Neural cell (in vitro differentiated cells): ENCODE data around the gene GIPC2. TPM values are rescaled to one million over a fixed set of nuclear protein-coding genes. Genes with fewer than 3 reads are reported as not detected.

ENCODE experiments used
- H2AFZ ChIP-seq: fragments of 200-600, 300-800 bp; sonication (generic), shearing (Covaris generic); 2 replicates; pipeline ENCODE4 v1.6.0; 2014; ENCODE audit warnings: low read depth, mild to moderate bottlenecking, antibody characterized with exemption, low read length, moderate library complexity
- H3F3A ChIP-seq: fragments of 200-600 bp; shearing (Covaris generic); 2 replicates; pipeline ENCODE4 v1.6.1; 2016; ENCODE audit warnings: mild to moderate bottlenecking, moderate library complexity, mixed read lengths, antibody characterized with exemption, low read length; ENCODE audit not compliant: insufficient read depth, poor library complexity, severe bottlenecking
- H3K27ac ChIP-seq: fragments of 200-600, 300-800 bp; sonication (generic), shearing (Covaris generic); 2 replicates; pipeline ENCODE4 v1.5.1; 2014; ENCODE audit warnings: mild to moderate bottlenecking, low read length, moderate library complexity
- H3K27me3 ChIP-seq: fragments of 300-800, 200-600 bp; sonication (generic), shearing (Covaris generic); 2 replicates; pipeline ENCODE4 v1.6.0; 2014; ENCODE audit warnings: mild to moderate bottlenecking, low read depth, low read length, moderate library complexity; ENCODE audit not compliant: insufficient read depth
- H3K36me3 ChIP-seq: fragments of 300-800, 200-600 bp; sonication (generic), shearing (Covaris generic); 2 replicates; pipeline ENCODE4 v1.5.1; 2014; ENCODE audit warnings: mild to moderate bottlenecking, antibody characterized with exemption, low read length, moderate library complexity; ENCODE audit not compliant: insufficient read depth
- H3K4me2 ChIP-seq: fragments of 300-800, 200-600 bp; sonication (generic), shearing (Covaris generic); 2 replicates; pipeline ENCODE4 v1.6.0; 2014; ENCODE audit warnings: mild to moderate bottlenecking, low read length
- H3K4me3 ChIP-seq: fragments of 300-800, 200-600 bp; sonication (generic), shearing (Covaris generic); 2 replicates; pipeline ENCODE4 v1.5.1; 2014; ENCODE audit warnings: mild to moderate bottlenecking, low read length, moderate library complexity
- H3K79me2 ChIP-seq: fragments of 200-600 bp; shearing (Covaris generic); replicated peaks from 2 replicates; pipeline ENCODE4 v1.6.0; 2014; ENCODE audit warnings: mild to moderate bottlenecking, low read length, moderate library complexity; ENCODE audit not compliant: insufficient read depth
- H3K9ac ChIP-seq: fragments of 300-800, 200-600 bp; sonication (generic), shearing (Covaris generic); 2 replicates; pipeline ENCODE4 v1.6.1; 2016; ENCODE audit warnings: mild to moderate bottlenecking, low read length, mixed read lengths
- H3K9me2 ChIP-seq: fragments of 200-600 bp; shearing (Covaris generic); 2 replicates; pipeline ENCODE4 v1.6.1; 2016; ENCODE audit warnings: mild to moderate bottlenecking, low read length, mixed read lengths; ENCODE audit not compliant: insufficient read depth
- H3K9me3 ChIP-seq: fragments of 200-600, 300-800 bp; sonication (generic), shearing (Covaris generic); 2 replicates; pipeline ENCODE4 v1.6.1; 2016; ENCODE audit warnings: mild to moderate bottlenecking, mixed run types, low read length, moderate library complexity, mixed read lengths
- H4K20me1 ChIP-seq: fragments of 200-600 bp; shearing (Covaris generic); 2 replicates; pipeline ENCODE4 v1.6.1; 2016; ENCODE audit warnings: mild to moderate bottlenecking, mixed run types; ENCODE audit not compliant: insufficient read depth
- EP300 ChIP-seq: fragments of 450-650 bp; conservative IDR thresholded peaks from 2 replicates; pipeline ENCODE4 v1.6.1; 2014; ENCODE audit warnings: antibody characterized with exemption, mild to moderate bottlenecking, moderate library complexity; ENCODE audit not compliant: poor library complexity, severe bottlenecking
- EZH2 ChIP-seq: fragments of 200-600, 300-800 bp; shearing (Covaris generic), sonication (generic); IDR thresholded peaks from 2 replicates; pipeline ENCODE4 v1.6.1; 2014; ENCODE audit warnings: antibody characterized with exemption, low read length, borderline replicate concordance, mild to moderate bottlenecking; ENCODE audit not compliant: insufficient read depth, poor library complexity, severe bottlenecking
- MXI1 ChIP-seq: fragments of 450-650 bp; conservative IDR thresholded peaks from 2 replicates; pipeline ENCODE4 v1.6.1; 2014; ENCODE audit warnings: antibody characterized with exemption, mild to moderate bottlenecking; ENCODE audit not compliant: poor library complexity, severe bottlenecking
- POLR2AphosphoS5 ChIP-seq: IDR thresholded peaks from 2 replicates; pipeline ENCODE4 v1.6.1; 2012
- RAD21 ChIP-seq: fragments of 450-650 bp; conservative IDR thresholded peaks from 2 replicates; pipeline ENCODE4 v1.6.1; 2014; ENCODE audit warnings: antibody characterized with exemption, mild to moderate bottlenecking, moderate library complexity
- REST ChIP-seq: IDR thresholded peaks from 2 replicates; pipeline ENCODE4 v1.6.1; 2012; ENCODE audit warnings: borderline replicate concordance
- SMC3 ChIP-seq: fragments of 450-650 bp; conservative IDR thresholded peaks from 2 replicates; pipeline ENCODE4 v1.6.1; 2014; ENCODE audit warnings: antibody characterized with exemption, mild to moderate bottlenecking, moderate library complexity; ENCODE audit not compliant: poor library complexity
- TAF1 ChIP-seq: IDR thresholded peaks from 2 replicates; pipeline ENCODE4 v1.6.1; 2012; ENCODE audit warnings: low read depth
- polyA plus RNA-seq: library from polyadenylated mRNA; depleted of rRNA; stranded (reverse); fragments of >200 nt; gene quantifications from 2 replicates; pipeline ENCODE4 v1.2.3, GENCODE V29; 2014
- TF ChIP-seq, protein P1 (sequence below): fragments of 450-650 bp; IDR thresholded peaks from 2 replicates; pipeline ENCODE4 v1.5.1; 2014; ENCODE audit warnings: antibody characterized with exemption, mild to moderate bottlenecking, moderate library complexity; ENCODE audit not compliant: poor library complexity, severe bottlenecking

The GIPC2 gene
- polyA plus RNA-seq, 1 donor from 2014 or later, result 1.3 TPM

DNA sequence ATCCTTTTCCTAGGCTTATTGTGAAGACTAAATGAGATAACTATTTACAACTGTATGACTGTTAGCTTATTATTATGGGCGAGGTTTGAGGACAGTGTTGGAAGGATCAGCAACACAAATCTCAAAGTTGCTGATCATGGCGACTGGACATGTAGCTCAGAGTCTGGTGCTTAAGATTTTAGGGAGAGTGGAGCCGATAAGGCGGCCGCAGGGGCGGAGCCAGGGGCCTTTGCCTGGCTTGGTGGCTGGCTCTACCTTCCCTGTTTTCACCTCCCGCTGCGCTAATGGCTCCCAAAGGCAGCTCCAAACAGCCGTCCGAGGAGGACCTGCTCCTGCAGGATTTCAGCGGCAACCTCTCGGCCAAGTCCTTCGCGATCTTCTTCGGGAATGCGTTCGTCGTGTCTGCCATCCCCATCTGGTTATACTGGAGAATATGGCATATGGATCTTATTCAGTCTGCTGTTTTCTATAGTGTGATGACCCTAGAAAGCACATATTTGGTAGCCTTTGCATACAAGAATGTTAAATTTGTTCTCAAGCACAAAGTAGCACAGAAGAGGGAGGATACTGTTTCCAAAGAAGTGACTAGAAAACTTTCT lies 45.5 kb downstream of the GIPC2 start:
- Histone ChIP-seq H3K4me3 (no peak overlapping the region), H3K36me3 (no peaks in the 10 kb centered on the region), H3K27me3 (no peaks in the 10 kb centered on the region), H3K79me2 (no peaks in the 10 kb centered on the region), H3K9me3 (no peaks in the 10 kb centered on the region), H3K9ac (no peak overlapping the region), H4K20me1 (no peaks in the 10 kb centered on the region), H3F3A (no peaks in the 10 kb centered on the region), H3K27ac (no peak overlapping the region), H3K4me2 (no peak overlapping the region), H3K9me2 (no peaks in the 10 kb centered on the region), H2AFZ (no peak overlapping the region)
- TF ChIP-seq EZH2 (no peak), POLR2AphosphoS5 (no peak), MXI1 (no peak), TAF1 (no peak), REST (no peak), RAD21 (no peak)
- TF ChIP-seq, protein P1, sequence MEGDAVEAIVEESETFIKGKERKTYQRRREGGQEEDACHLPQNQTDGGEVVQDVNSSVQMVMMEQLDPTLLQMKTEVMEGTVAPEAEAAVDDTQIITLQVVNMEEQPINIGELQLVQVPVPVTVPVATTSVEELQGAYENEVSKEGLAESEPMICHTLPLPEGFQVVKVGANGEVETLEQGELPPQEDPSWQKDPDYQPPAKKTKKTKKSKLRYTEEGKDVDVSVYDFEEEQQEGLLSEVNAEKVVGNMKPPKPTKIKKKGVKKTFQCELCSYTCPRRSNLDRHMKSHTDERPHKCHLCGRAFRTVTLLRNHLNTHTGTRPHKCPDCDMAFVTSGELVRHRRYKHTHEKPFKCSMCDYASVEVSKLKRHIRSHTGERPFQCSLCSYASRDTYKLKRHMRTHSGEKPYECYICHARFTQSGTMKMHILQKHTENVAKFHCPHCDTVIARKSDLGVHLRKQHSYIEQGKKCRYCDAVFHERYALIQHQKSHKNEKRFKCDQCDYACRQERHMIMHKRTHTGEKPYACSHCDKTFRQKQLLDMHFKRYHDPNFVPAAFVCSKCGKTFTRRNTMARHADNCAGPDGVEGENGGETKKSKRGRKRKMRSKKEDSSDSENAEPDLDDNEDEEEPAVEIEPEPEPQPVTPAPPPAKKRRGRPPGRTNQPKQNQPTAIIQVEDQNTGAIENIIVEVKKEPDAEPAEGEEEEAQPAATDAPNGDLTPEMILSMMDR, result no peak

DNA sequence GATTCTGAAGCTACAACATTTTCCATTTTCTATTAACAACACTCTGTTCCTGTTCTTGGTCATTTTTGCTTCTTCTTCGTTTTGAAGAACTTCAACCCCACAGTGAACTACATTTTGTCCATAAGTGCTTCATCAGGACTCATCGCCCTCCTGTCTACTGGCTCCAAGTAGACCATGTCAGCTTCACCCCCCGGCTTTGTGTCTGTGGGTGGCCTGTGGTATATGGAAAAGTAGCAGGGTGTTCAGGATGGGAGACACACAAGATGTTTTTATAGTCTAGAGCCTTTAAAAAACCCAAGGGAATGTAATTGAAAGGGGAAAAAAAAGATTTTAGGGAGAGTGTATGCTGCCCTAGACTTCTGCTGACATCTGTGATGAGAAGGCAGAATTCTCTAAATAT lies 46.1 kb downstream of the GIPC2 start:
- H3K36me3 ChIP-seq, result no peaks in the 10 kb centered on the region
- no peaks in the 10 kb centered on the region for H3F3A ChIP-seq
- H3K4me3 ChIP-seq, result no peak overlapping the region
- H3K27me3 ChIP-seq, result no peaks in the 10 kb centered on the region
- H3K4me2 ChIP-seq, result no peak overlapping the region
- H3K9me3 ChIP-seq, result no peaks in the 10 kb centered on the region
- no peaks in the 10 kb centered on the region for H3K9me2 ChIP-seq
- H3K27ac ChIP-seq, result no peak overlapping the region
- H2AFZ ChIP-seq, result no peak overlapping the region
- TF ChIP-seq SMC3 (no peak), TAF1 (no peak), EZH2 (no peak), REST (no peak), EP300 (no peak), MXI1 (no peak), POLR2AphosphoS5 (no peak), RAD21 (no peak)
- TF ChIP-seq, protein P1, result no peak
- H3K9ac ChIP-seq, result no peak overlapping the region
- H3K79me2 ChIP-seq, result no peaks in the 10 kb centered on the region
- H4K20me1 ChIP-seq, result no peaks in the 10 kb centered on the region
